ENCODE measurements around the gene DPP3.
"Not testable (repeated sequence)": the region's sequence is repeated elsewhere in the genome, so short reads cannot be mapped to it uniquely, and the experiment has no call there.

The DPP3 gene

DNA sequence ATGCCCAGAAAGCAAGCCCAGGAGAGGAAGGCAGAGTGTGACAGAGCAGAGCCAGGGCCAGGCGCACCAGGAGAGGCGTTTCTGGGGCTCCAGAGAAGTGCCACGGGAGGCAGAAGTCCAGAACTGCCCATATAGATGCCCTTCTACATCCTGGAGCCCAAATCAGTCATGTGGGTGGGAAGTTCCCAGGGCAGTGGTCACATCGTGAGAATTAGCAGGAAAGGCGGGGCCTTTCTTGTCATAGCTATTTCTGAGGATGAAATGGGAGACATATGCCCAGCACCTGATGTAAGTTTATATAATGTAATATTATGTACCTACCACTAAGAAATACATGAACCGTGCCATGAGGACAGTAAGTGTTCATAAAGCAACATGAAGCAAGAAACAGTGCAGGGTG lies 52.5 kb downstream of the DPP3 start:
- DNase-seq (ENCODE audit: low read depth), result no peak

DNA sequence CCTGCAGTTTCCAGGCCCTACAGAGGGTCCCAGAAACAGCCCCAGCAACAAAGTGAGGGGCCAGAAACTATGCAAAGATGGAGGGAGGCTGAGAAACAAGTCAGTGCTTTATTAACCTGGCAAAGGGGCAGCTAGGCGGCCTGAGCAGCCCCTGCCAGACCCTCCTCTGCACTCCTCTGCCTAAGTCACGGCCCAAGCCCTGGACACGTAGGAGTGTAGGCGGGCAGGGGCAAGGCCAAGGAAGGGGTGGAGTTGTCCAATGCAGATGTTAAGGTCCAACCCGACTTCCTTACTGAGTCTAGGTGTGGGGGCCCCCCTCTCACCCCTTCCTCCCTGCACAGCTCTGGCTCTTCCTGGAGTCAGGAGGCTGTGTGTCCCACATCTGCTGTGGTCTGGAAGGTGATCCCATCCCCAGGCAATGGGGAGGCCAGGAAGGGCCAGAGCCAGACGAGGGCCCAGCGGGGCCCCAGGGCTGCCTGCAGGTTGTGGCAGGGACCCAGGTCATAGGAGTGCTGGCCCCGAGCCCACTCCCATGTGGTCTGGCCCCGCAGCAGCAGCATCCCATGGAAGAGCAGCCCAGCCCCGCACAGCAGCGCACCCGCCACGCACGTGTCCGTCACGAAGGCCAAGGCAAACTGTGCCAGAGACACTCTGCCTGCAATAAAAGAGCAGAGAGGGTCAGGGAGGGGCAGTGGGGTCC lies 59.1 kb downstream of the DPP3 start:
- DNase-seq (ENCODE audit: low read depth), result no peak

DNA sequence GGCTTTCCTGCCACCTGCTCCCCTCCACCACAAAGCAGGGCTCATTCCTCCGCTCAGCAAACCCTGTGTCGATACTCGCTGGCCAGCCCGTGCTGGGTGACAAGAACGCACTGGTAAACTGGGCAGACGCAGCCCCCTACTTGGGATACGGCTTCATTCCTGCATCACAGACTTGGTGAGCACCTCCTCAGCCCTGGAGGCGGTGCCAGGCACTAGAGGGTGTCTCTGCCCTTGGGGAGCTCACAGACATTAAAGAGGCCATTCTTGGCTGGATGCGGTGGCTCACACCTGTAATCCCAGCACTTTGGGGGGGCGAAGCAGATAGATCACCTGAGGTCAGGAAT lies 59.6 kb downstream of the DPP3 start:
- no peak for DNase-seq (ENCODE audit: low read depth)

DNA sequence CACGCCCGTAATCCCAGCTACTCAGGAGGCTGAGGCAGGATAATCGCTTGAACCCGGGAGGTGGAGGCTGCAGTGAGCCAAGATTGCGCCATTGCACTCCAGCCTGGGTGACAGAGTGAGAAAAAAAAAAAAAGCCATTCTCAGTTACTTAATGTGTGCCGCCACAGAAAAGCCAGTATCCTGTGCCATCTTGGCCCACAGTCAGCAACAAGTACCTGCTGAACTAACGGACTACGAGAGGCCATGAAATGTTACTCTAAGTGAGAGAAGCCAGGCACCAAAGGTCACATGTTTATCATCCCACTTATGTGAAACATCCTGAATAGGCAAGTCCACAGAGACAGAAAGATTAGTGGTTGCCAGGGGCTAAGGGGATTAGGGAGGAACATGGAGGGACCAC lies 60.4 kb downstream of the DPP3 start:
- not testable (repeated sequence) for DNase-seq (ENCODE audit: low read depth)

DNA sequence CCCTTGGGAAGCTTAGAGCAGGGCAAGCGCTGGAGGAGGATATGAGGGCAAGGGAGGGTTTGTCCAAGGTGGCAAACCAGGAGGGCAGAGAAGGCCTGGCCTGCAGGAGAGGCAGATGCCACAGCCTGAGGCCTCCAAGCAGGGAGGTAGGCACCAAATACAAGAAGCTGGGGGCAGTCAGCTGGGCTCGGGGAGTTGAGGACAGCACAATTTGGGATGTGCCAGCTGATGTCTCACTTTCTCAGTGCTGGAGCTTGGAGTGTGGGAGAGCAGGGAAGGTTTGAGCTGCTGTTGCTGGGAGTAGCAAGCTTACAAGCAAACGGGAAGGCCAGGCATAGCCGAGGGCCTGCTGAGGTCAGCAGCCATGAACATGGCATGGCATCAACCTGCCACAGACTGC lies 61.7 kb downstream of the DPP3 start:
- DNase-seq (ENCODE audit: low read depth), result no peak

DNA sequence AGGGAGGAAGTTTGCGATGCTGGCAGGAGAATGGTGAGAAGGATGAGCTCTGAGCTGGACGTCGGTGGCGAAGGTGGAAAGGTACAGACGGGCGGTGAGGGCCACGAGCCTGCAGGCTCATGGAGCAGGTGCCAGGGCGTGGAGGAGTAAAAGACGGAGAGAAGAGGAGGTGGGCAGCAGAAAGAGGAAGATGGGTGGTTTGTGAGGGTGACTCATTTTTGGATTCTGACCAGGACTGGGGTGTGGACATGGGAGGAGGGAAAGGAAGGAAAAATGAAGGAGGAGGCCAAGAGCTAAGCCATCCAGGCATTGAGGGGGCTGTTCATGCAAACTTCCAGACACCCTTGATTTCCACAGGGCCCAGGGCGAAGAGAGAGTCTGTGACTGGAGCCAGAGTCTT lies 62.1 kb downstream of the DPP3 start:
- DNase-seq (ENCODE audit: low read depth), result no peak

DNA sequence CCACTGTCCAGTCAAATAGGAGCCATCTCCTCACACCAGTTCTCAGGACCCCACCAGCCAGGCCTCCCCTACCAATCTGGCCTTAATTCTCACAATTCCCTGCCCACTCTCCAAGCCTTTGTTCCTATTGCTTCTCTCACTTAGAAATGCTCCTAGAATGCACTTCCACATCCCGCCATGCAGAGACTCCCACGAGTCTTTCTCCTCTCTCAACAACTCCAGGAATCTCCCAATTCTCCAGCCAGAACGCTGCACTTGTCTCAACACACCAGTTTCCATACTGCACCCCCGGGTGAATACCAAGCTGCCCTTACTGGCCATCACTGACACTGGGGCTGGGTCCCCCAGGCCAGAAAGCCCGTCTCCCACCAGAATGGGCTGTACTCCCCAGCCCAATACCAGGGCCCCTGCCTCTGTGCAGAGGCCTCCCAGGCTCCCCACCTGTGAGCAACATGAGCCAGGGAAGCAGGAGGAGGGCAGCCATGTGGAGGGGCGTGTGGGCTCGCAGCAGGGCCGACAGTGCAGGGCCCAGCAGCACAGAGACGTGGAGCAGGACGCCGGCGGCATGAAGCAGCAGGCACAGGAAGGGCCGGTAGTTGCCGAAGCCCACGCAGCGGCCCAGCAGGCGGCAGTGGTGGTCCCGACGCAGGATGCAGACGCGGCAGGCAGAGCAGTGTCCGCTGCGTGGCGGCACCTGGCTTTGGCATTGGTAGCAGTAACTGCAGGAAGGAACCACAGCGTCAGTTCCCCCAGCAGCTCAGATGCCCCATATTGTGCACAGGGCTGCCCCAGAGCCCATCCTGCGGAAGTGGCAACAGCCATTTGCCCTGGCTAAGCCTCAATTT lies 63.3 kb downstream of the DPP3 start:
- DNase-seq (ENCODE audit: low read depth), result peak; percentile 49

DNA sequence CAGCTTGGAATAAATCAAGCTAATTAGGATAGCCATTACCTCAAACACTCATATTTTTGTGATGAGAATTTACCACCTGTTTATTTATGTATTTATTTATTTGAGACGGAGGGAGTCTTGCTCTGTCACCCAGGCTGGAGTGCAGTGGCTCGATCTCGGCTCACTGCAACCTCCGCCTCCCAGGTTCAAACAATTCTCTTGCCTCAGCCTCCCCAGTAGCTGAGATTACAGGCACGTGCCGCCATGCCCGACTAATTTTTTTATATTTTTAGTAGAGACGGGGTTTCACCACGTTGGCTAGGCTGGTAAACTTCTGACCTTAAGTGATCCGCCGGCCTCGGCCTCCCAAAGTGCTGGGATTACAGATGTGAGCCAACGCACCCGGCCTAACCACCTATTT lies 64.7 kb downstream of the DPP3 start:
- DNase-seq (ENCODE audit: low read depth), result not testable (repeated sequence)

DNA sequence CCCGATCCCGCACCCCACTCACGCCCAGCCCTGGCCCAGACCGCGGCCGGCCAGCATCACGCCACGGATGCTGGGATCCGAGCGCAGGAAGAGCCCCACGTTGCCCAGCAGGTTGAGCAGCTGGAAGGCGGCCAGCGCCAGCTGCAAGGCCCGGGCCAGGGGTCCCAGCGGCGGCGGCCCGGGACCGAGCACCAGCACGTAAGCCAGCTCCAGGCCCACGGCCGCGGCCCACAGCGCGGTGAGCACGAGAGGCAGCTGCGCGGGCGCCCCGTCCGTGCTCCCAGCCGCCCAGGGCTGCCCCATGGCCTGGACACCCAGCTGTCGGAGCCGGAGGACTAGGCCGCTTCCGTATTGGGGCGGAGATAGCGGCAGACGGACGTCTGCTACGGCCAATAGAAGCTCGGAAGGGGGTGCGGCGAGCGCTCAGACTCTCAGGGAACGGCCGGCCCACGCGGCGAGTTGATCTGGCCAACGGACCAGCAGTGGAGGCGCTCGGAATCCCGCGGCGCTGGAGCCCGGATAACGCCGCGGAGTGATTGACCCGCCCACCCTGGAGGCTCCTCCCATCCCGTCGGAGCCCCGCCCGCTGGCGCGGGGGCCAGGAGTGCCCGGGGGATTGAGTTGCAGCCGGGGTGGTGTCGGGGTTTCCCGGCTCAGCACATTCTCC lies 65.6 kb downstream of the DPP3 start, which contains the start of gene ZDHHC24:
Gene ZDHHC24, minus strand, starts transcription at position 348 of the 667 bp plus-strand sequence. Its CDS starts 45 bp downstream, at position 303.
- DNase-seq (ENCODE audit: low read depth), result peak; percentile 72

DNA sequence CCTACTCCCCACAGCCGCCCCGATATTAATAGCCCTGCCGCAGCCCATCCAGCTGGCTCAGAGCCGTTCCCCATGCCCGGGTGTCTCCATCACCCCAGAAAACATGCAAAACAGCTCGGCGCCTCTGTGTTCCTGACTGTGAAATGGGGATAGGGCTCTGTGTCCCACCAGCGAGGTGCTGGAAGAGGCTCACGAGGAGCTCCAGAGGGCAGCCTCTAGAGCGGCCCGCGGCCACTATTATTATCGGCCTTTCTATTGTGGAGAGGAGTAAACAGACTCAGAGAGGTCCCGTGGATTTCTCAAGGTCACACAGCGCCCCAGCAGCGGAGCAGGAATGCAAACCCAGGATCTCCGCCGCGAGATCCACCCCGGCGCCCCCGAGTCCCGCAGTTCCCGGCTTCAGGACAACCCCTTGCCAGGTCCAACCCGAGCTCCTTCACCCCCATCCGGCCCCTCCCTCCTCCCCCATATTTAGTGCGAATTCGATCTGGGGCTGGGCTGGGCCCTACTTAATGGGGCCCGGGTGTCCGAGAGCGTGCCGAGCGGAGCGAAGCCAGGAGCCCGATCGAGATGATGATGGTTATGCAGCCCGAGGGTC lies 66.2 kb downstream of the DPP3 start, which contains the start of gene ACTN3:
Gene ACTN3, plus strand, starts transcription at position 536 of the 598 bp plus-strand sequence. Its CDS starts 35 bp downstream, at position 571.
- no peak for DNase-seq (ENCODE audit: low read depth)

DNA sequence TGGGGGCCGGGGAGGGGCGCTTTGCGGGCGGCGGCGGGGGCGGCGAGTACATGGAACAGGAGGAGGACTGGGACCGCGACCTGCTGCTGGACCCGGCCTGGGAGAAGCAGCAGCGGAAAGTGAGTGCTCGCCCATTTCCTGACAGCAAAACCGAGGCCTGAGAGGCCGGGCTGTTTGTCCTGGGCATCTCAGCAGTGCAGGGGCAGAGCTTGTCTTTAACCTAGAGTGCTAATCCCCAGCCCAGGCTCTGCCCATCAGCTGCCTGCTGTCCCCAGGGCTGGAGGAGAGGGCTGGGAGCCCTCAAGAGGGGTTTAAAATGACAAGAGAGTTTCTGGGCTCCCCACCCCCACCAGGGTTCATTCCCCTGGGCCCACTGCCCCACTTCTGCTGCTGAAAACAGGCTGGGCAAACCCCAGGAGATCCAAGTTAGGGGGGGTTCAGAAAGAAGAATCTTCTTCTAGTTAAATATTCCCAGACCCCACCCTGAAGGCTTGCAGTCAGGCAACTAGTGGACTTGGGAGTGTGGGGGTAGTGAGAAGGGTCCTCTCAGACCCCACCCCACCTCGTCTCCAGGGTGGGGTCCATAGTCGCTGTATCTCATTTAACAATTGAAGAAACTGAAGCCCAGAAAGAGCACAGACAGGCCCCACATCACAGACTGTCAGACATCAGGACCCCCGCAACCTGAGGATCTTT lies 66.9 kb downstream of the DPP3 start:
- no peak for DNase-seq (ENCODE audit: low read depth)

DNA sequence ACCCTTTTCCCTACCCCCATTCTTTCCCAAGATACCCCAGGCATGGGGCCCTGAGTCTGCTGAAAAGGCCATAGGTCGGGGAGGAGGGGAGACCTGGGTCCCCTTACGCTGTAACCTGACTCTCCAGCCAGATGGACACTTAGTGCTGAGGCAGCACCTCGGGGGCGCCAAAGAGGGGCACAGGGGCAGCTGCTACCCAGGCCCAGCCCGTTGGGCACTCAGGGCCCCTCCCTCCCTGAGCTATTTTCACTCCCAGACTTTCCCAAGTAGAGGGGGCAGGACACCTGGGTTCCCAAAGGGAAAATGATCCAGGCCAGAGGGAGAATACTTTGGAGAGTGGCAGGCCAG lies 67.4 kb downstream of the DPP3 start:
- no peak for DNase-seq (ENCODE audit: low read depth)

DNA sequence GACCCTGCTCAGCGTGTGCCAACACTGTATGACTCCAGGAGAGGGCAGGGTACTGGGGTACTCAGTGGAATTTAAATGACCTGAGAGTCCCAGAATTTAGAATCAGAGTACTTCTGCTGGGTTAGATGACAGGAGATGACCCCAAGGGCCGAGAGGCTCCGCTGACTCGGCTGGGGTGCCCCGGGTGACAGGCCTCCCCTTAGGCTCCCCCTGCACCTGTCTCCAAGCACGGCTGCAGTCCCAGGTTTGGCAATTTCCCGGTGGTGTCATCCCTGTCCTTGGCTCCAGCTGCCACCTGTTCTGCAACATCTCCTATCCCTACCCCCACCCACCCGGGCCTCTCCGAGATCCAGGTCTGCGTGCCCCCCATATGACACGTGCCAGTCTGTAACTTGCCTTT lies 67.8 kb downstream of the DPP3 start:
- DNase-seq (ENCODE audit: low read depth), result no peak

DNA sequence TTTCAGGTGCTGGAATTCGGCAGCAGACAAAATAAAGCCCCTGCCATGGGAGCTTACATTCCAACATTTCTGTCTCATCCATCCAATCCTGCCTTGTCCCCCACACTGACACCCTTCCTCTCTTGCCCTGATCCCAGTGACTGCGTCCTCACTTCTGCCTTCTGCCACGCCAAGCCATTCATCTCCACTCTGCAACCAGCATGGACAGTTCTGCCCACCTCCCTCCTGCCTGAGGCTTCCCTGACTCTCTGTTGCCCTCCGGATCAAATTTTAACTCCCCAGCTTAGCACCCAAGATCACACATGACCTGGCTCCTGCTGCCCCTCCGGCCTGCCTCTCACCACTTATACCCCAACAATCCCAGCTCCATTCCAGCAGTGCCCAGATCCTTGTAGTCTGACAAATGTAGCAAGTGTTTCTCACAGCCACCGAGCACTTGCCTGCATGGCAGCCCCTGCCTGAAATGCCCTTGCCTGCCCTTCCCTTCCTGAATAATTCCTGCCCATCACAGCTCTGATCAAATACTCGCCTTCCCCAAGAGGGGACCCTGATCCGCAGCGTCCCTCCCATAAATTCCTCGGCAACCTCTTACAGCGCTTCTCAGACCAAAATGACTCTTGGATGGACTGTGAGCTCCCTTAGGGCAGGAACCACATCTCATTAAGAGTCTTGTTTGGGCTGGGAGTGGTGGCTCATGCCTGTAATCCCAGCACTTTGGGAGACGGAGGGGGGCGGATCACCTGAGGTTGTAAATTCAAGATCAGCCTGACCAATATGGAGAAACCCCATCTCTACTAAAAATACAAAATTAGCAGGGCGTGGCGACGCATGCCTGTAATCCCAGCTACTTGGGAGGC lies 68.8 kb downstream of the DPP3 start:
- no peak for DNase-seq (ENCODE audit: low read depth)

DNA sequence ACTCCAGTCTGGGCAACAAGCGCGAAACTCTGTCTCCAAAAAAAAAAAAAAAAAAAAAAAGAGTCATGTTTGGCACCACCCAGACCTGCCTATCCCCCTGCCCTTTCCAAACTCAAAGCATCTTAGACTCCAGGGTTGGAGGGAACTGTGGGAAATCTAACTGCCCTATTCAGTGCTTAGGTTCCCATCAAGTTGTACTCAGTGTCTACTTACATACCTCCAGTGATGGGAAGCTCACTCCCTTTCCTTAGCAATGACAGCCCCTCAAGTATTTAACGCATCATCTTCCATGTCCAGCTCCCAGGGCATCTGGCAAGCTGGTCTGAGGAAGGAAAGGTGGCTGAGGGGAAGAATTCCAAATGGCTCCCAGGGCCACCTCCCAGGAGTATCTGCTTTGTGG lies 69.5 kb downstream of the DPP3 start:
- no peak for DNase-seq (ENCODE audit: low read depth)

DNA sequence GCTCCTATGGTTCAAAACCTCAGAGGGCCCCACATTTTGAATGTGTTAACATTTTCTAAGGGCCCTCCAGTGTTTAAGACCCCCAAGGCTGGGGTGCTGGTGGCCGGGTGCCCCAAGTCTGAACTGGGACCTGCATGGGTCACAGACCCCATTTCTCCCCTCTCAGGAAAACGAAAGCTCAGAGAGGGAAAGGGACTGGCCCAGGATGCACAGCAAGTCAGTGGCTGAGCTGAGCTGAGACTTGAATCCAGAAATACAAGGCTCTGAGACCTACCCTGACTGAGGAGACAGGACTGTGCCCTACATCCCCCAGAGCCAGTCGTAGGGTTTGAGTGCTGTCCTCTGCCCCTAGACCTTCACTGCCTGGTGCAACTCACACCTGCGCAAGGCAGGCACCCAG lies 70.7 kb downstream of the DPP3 start:
- DNase-seq (ENCODE audit: low read depth), result no peak

DNA sequence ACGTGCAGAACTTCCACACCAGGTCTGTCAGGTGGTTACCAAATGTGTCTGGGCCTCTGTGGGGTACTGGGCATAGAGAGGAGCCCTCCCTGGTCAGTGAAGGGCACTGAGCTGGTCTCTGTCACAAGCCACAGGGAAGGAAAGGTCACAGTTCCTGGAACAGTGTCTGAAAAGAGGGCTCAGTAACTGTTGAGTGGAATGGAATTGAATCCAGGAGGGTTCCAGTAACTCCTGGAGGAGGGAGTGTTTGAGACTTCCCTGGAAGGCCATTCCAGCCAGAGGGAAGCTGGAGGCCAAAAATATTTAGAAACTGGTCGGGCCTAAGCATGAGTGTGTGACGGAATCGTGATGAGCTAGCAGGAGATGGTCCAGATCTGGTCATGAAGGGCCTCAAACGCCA lies 74.4 kb downstream of the DPP3 start:
- DNase-seq (ENCODE audit: low read depth), result no peak

DNA sequence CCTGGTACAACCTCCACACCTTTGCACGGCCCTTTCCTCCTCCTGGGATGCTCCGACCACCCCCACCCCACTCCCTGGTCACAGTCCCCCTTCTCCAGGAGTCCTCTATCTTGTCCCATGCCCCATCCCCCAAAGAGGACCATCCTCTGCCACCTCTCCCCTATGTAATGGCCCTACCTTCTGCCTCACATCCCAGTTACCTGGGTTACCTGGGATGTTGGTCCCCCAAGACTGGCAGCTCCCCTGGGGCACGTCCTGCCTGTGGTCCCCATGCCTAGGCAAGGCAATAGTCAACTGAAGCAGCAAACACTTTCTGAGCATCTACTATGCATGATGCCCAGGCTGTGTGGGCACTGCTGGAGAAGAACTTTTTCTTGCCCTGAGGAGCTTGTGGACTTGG lies 75.2 kb downstream of the DPP3 start:
- no peak for DNase-seq (ENCODE audit: low read depth)

DNA sequence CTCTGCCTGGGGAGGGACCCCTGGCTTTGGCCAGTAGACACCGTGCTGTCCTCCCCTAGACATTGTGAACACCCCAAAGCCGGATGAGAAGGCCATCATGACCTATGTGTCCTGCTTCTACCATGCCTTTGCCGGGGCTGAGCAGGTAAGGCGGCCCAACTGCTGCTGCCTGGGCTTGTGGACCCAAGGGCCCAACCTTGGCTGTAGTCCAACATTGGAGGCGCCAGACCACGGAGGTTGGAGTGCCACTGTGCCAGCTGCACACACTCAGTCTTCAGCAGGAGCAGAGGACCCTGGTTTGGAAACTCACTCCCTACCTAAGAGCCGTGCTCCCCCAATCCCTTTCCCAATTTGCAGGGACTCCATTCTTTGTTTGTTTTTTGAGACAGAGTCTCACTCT lies 75.9 kb downstream of the DPP3 start:
- no peak for DNase-seq (ENCODE audit: low read depth)

DNA sequence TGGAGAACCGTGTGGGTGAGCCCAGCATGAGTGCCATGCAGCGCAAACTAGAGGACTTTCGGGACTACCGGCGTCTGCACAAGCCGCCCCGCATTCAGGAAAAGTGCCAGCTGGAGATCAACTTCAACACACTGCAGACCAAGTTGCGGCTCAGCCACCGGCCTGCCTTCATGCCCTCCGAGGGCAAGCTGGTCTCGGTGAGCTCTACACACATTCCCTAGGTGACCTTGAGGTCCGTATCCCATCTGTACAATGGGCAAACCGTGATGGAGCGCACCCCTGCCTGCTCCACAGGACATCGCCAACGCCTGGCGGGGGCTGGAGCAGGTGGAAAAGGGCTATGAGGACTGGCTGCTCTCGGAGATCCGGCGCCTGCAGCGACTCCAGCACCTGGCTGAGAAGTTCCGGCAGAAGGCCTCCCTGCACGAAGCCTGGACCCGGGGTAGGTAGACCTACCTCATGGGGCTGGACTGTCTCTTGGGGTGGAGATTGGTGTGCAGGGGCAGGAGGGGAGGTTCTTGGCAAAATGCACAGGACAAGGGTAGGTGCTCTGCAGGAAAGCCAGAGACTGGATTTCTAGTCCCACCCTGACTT lies 77.6 kb downstream of the DPP3 start:
- DNase-seq (ENCODE audit: low read depth), result no peak

Data from activated gamma-delta T cell treated with anti-CD3 and anti-CD28 coated beads, Interleukin-2, amount 50 U/mL, for 16 hours (primary cell).